NT2/D1 (cell line): Measurements from ENCODE around the gene THSD7A.

Experiments
- DNase-seq: peaks from one replicate; pipeline ENCODE4 v3.0.0-alpha.2; 2011; ENCODE audit warnings: low read depth, low spot score
- H3K27me3 ChIP-seq: 2 replicates; pipeline ENCODE4 v1.6.0; 2011; ENCODE audit warnings: mild to moderate bottlenecking; ENCODE audit not compliant: insufficient read length, insufficient read depth
- H3K36me3 ChIP-seq: 2 replicates; pipeline ENCODE4 v1.6.1; 2011; ENCODE audit warnings: mild to moderate bottlenecking, low read length, mixed read lengths; ENCODE audit not compliant: insufficient read depth, insufficient read length
- H3K4me1 ChIP-seq: 2 replicates; pipeline ENCODE4 v1.5.1; 2011; ENCODE audit not compliant: insufficient read depth, insufficient read length
- H3K4me3 ChIP-seq: 2 replicates; pipeline ENCODE4 v1.5.1; 2011; ENCODE audit warnings: low read depth; ENCODE audit not compliant: insufficient read length
- H3K9ac ChIP-seq: 2 replicates; pipeline ENCODE4 v1.6.0; 2011; ENCODE audit warnings: low read depth; ENCODE audit not compliant: insufficient read length
- H3K9me3 ChIP-seq: 2 replicates; pipeline ENCODE4 v1.5.1; 2011; ENCODE audit warnings: mild to moderate bottlenecking, low read length; ENCODE audit not compliant: insufficient read depth
- SUZ12 ChIP-seq: IDR thresholded peaks from 2 replicates; pipeline ENCODE4 v1.6.1; 2011; ENCODE audit not compliant: insufficient read length, insufficient read depth; ENCODE audit errors: extremely low read depth
- YY1 ChIP-seq: IDR thresholded peaks from 2 replicates; pipeline ENCODE4 v1.6.1; 2011; ENCODE audit not compliant: insufficient read length, insufficient read depth
- ZNF274 ChIP-seq: IDR thresholded peaks from 2 replicates; pipeline ENCODE4 v1.6.1; 2011; ENCODE audit warnings: mild to moderate bottlenecking, low read depth, low read length

THSD7A gene

DNA sequence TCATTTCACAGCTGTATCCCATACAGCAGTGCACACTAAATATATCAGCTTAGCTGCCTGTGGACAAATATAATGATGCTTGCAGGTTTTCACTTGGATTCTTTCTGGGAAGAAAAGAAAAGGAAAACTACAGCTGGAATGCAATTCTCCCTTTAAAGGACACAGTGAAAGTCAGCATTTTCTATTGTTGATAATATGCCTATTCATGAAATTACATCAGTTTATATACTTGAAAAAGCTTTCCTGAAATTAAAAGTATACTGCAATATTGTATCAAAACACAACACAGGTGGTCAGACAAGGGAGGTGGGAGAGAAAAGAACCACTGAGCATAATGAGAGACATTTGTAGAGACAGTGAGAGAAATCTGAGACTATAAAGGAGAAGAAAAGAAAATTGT, 20.3 kb downstream of the THSD7A start:
- H3K9ac ChIP-seq, result no peak overlapping the region
- H3K27me3 ChIP-seq, result no peaks in the 10 kb centered on the region
- no peak overlapping the region for H3K4me3 ChIP-seq
- H3K36me3 ChIP-seq, result no peaks in the 10 kb centered on the region
- H3K4me1 ChIP-seq, result no peaks in the 10 kb centered on the region
- no peak for DNase-seq
- TF ChIP-seq ZNF274 (no peak), SUZ12 (no peak), YY1 (no peak)
- no peaks in the 10 kb centered on the region for H3K9me3 ChIP-seq

DNA sequence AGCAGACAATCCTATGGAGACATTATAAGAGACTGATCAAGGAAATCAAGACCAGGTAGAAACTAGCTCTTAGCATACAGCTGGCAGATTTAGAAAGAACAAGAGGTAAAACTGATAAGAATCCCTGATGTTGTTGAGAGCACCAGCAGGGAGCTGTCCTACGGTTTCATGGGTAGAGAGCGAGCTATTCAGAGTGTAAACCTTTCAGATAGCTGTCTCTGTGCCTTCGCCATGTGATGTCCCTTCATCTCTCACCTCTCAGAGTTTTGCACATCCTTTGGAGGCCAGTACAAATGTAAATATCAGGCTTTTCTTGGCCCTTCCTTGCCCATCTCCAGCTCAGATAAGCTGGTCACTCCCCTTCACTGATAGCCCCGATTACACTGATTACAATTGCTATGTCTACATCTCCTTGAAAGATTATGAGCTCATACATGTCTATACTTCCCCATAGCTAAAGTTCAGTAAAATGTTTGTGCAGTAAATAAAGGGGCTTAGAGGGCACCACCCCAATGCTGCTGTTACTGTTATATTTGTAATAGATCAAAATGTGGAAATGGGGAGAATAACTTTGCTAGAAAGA, 21.9 kb downstream of the THSD7A start:
- no peak for DNase-seq
- Histone ChIP-seq H3K27me3 (no peaks in the 10 kb centered on the region), H3K4me1 (no peaks in the 10 kb centered on the region), H3K4me3 (no peak overlapping the region), H3K9ac (no peak overlapping the region), H3K9me3 (no peaks in the 10 kb centered on the region), H3K36me3 (no peaks in the 10 kb centered on the region)
- TF ChIP-seq YY1, result no peak
- TF ChIP-seq ZNF274, result no peak
- no peak for TF ChIP-seq SUZ12

GRCh38 chr7:11807000-11807399, 25.0 kb downstream of the THSD7A start:
- Histone ChIP-seq H3K36me3 (no peaks in the 10 kb centered on the region), H3K4me1 (no peaks in the 10 kb centered on the region), H3K27me3 (no peaks in the 10 kb centered on the region), H3K9me3 (no peaks in the 10 kb centered on the region), H3K9ac (no peak overlapping the region), H3K4me3 (no peak overlapping the region)
- DNase-seq, result no peak
- TF ChIP-seq YY1 (no peak), SUZ12 (no peak), ZNF274 (no peak)

DNA sequence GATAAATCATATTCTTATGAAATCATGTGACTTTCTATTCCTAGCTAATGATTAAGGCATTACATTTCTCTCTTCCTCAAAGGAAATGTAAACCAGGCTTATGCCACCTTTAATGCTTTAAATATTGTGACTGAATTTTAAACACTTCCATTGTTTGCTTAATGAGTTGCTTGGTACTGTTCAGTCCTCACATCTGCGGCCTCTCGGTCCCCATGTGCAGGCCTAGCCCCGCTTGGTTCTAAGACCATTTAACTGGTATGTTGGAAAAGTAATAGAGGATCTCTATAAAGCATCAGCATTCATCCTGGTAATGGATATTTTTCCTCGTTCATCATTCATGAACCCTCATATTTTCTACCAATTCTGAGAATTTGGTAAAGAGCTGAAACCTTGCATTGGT, 27.4 kb downstream of the THSD7A start:
- no peak overlapping the region for H3K4me3 ChIP-seq
- no peaks in the 10 kb centered on the region for H3K27me3 ChIP-seq
- DNase-seq, result no peak
- H3K9me3 ChIP-seq, result no peaks in the 10 kb centered on the region
- no peak for TF ChIP-seq ZNF274
- TF ChIP-seq SUZ12, result no peak
- no peak for TF ChIP-seq YY1
- H3K36me3 ChIP-seq, result no peaks in the 10 kb centered on the region
- no peaks in the 10 kb centered on the region for H3K4me1 ChIP-seq
- H3K9ac ChIP-seq, result no peak overlapping the region

DNA sequence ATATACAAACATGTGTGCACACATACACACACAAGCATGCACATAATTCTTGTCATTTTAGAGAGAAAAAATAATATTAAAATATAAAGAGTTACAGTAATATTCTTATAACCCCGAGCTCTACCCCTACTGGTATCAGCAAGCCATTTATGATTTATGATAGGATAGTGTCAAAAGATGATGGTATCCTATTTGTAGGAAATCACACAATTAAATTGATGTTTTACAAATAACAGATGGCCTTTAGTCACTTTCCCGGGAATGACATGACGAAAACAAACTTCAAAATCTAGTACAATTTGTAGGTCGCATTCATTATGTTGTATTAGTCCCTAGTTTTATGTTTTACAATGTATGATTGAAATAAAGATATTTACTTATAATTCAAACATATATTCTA, 36.8 kb downstream of the THSD7A start:
- H3K4me3 ChIP-seq, result no peak overlapping the region
- H3K36me3 ChIP-seq, result no peaks in the 10 kb centered on the region
- TF ChIP-seq YY1 (no peak), SUZ12 (no peak), ZNF274 (no peak)
- no peaks in the 10 kb centered on the region for H3K4me1 ChIP-seq
- no peaks in the 10 kb centered on the region for H3K9me3 ChIP-seq
- no peak for DNase-seq
- H3K27me3 ChIP-seq, result no peaks in the 10 kb centered on the region
- H3K9ac ChIP-seq, result no peak overlapping the region

GRCh38 chr7:11792166-11792565, 39.8 kb downstream of the THSD7A start:
- H3K4me1 ChIP-seq, result no peaks in the 10 kb centered on the region
- TF ChIP-seq ZNF274, result no peak
- TF ChIP-seq YY1, result no peak
- TF ChIP-seq SUZ12, result no peak

GRCh38 chr7:11788568-11788967, 43.4 kb downstream of the THSD7A start:
- Histone ChIP-seq H3K36me3 (no peaks in the 10 kb centered on the region), H3K4me1 (no peaks in the 10 kb centered on the region), H3K4me3 (no peak overlapping the region), H3K9ac (no peak overlapping the region), H3K9me3 (no peaks in the 10 kb centered on the region), H3K27me3 (no peaks in the 10 kb centered on the region)
- TF ChIP-seq YY1 (no peak), ZNF274 (no peak), SUZ12 (no peak)
- DNase-seq, result no peak

More at GRCh38 chr7:11792166-11792565, 39.8 kb downstream of the THSD7A start:
- no peak for DNase-seq
- Histone ChIP-seq H3K9me3 (no peaks in the 10 kb centered on the region), H3K36me3 (no peaks in the 10 kb centered on the region), H3K27me3 (no peaks in the 10 kb centered on the region), H3K4me3 (no peak overlapping the region), H3K9ac (no peak overlapping the region)

GRCh38 chr7:11787534-11787933, 44.5 kb downstream of the THSD7A start:
- TF ChIP-seq ZNF274 (no peak), SUZ12 (no peak), YY1 (no peak)
- Histone ChIP-seq H3K27me3 (no peaks in the 10 kb centered on the region), H3K9ac (no peak overlapping the region), H3K4me3 (no peak overlapping the region), H3K36me3 (no peaks in the 10 kb centered on the region), H3K9me3 (no peaks in the 10 kb centered on the region), H3K4me1 (no peaks in the 10 kb centered on the region)
- no peak for DNase-seq
